Activated CD8-positive, alpha-beta memory T cell treated with anti-CD3 and anti-CD28 coated beads, Interleukin-2, amount 10 ng/mL, durations not matched to agents 7 days and 5 days (primary cell): ENCODE data around the gene AP1S2. TPM values are rescaled to one million over a fixed set of nuclear protein-coding genes. Genes with fewer than 3 reads are reported as not detected.

Experiments used
- total RNA-seq, 2 experiments: library from RNA; stranded (reverse); gene quantifications; one replicate each; pipeline ENCODE4 v1.2.3, GENCODE V29; 2021

AP1S2 gene
- total RNA-seq, 2 experiments from 2014 or later, result 21.4 to 22.4 TPM

Other genes with a start within 250 kb of the AP1S2 start
- under 1 TPM in 1 of 2 experiments, not detected in 1; 0.21 TPM for gene CLTRN, start 190.0 kb downstream of the AP1S2 start, total RNA-seq
- 10 to 100 TPM in 1 of 2 experiments, 1 to 10 TPM in 1; 7.8 to 12.7 TPM for gene CA5B, start 116.5 kb downstream of the AP1S2 start, total RNA-seq
- gene ZRSR2, start 64.3 kb downstream of the AP1S2 start, total RNA-seq, result 10 to 100 TPM; 18.0 to 20.1 TPM